DOHH2 (cell line): ENCODE measurements around the gene TNK1.

Source experiments
- H3F3A ChIP-seq: fragments of 200-600 bp; sonication (generic), shearing (Covaris generic); 2 replicates; pipeline ENCODE4 v1.6.0; 2016; ENCODE audit warnings: antibody characterized with exemption, mild to moderate bottlenecking; ENCODE audit not compliant: control insufficient read depth, insufficient read depth
- H3K27ac ChIP-seq: fragments of 200-600 bp; sonication (generic); 2 replicates; pipeline ENCODE4 v1.5.1; 2014; ENCODE audit warnings: low read depth, mild to moderate bottlenecking, low read length, moderate library complexity
- H3K27me3 ChIP-seq: fragments of 200-600 bp; sonication (generic); 2 replicates; pipeline ENCODE4 v1.6.1; 2014; ENCODE audit warnings: mild to moderate bottlenecking, low read length, mixed read lengths; ENCODE audit not compliant: control insufficient read depth
- H3K36me3 ChIP-seq: fragments of 200-600 bp; sonication (generic); 2 replicates; pipeline ENCODE4 v1.6.1; 2014; ENCODE audit warnings: mild to moderate bottlenecking, low read length, moderate library complexity, mixed read lengths; ENCODE audit not compliant: control insufficient read depth
- H3K4me1 ChIP-seq: fragments of 200-600 bp; sonication (generic); 2 replicates; pipeline ENCODE4 v1.6.1; 2014; ENCODE audit warnings: mild to moderate bottlenecking, low read length, mixed read lengths; ENCODE audit not compliant: control insufficient read depth
- H3K4me2 ChIP-seq: fragments of 200-600 bp; sonication (generic); 2 replicates; pipeline ENCODE4 v1.6.0; 2014; ENCODE audit warnings: mild to moderate bottlenecking, low read length, moderate library complexity
- H3K4me3 ChIP-seq: fragments of 200-600 bp; sonication (generic); 2 replicates; pipeline ENCODE4 v1.5.1; 2014; ENCODE audit warnings: mild to moderate bottlenecking, low read length, mixed read lengths
- H3K79me2 ChIP-seq: fragments of 200-600 bp; sonication (generic); 2 replicates; pipeline ENCODE4 v1.6.1; 2014; ENCODE audit warnings: mild to moderate bottlenecking, low read length, mixed read lengths; ENCODE audit not compliant: control insufficient read depth
- H3K9me2 ChIP-seq: fragments of 200-600 bp; sonication (generic); replicated peaks from 2 replicates; pipeline ENCODE4 v1.6.1; 2014; ENCODE audit warnings: mild to moderate bottlenecking, low read length, mixed read lengths; ENCODE audit not compliant: control insufficient read depth
- H3K9me3 ChIP-seq: fragments of 200-600 bp; sonication (generic); 2 replicates; pipeline ENCODE4 v1.6.1; 2014; ENCODE audit warnings: antibody characterized with exemption, low read length, mixed read lengths; ENCODE audit not compliant: control insufficient read depth, insufficient read depth
- H4K20me1 ChIP-seq: fragments of 200-600 bp; sonication (generic); 2 replicates; pipeline ENCODE4 v1.6.0; 2014; ENCODE audit warnings: low read depth, mild to moderate bottlenecking, antibody characterized with exemption, low read length, moderate library complexity; ENCODE audit not compliant: control insufficient read depth, insufficient read depth
- CTCF ChIP-seq: fragments of 200-600 bp; sonication (generic); IDR thresholded peaks from one replicate; pipeline ENCODE4 v1.5.1; 2014; ENCODE audit warnings: antibody characterized with exemption, mild to moderate bottlenecking, low read depth, low read length; ENCODE audit not compliant: poor library complexity, severe bottlenecking
- EZH2phosphoT487 ChIP-seq: fragments of 200-600 bp; sonication (generic); IDR thresholded peaks from 2 replicates; pipeline ENCODE4 v1.6.1; 2017; ENCODE audit warnings: borderline replicate concordance, mild to moderate bottlenecking, antibody characterized with exemption, low read length, moderate library complexity, mixed read lengths

Gene TNK1

GRCh38 chr17:7389924-7390910 lies 9.3 kb downstream of the TNK1 start:
- no peak for TF ChIP-seq EZH2phosphoT487
- Histone ChIP-seq H3K36me3 (no peaks in the 10 kb centered on the region), H3K4me2 (no peak overlapping the region), H3K4me1 (peaks cover 13% of the 10 kb centered on the region), H3F3A (peaks cover 4% of the 10 kb centered on the region; the same call in 1 of the 2 replicates), H3K27me3 (no peaks in the 10 kb centered on the region), H3K79me2 (peaks cover 6% of the 10 kb centered on the region; the same call in 1 of the 2 replicates), H3K27ac (no peak overlapping the region), H3K4me3 (no peak overlapping the region), H3K9me2 (no peaks in the 10 kb centered on the region), H4K20me1 (no peaks in the 10 kb centered on the region), H3K9me3 (no peaks in the 10 kb centered on the region)

GRCh38 chr17:7391307-7391706 lies 10.4 kb downstream of the TNK1 start:
- H3K27ac ChIP-seq: no peak overlapping the region
- H4K20me1 ChIP-seq: no peaks in the 10 kb centered on the region
- H3F3A ChIP-seq: peaks cover 4% of the 10 kb centered on the region; the same call in 1 of the 2 replicates
- no peaks in the 10 kb centered on the region for H3K9me3 ChIP-seq
- H3K27me3 ChIP-seq: no peaks in the 10 kb centered on the region
- H3K9me2 ChIP-seq: no peaks in the 10 kb centered on the region
- peaks cover 6% of the 10 kb centered on the region; the same call in 1 of the 2 replicates for H3K79me2 ChIP-seq
- no peak overlapping the region for H3K4me2 ChIP-seq
- TF ChIP-seq EZH2phosphoT487 (no peak), CTCF (no peak)
- H3K4me3 ChIP-seq: no peak overlapping the region
- no peaks in the 10 kb centered on the region for H3K36me3 ChIP-seq
- peaks cover 14% of the 10 kb centered on the region for H3K4me1 ChIP-seq

- no peaks in the 10 kb centered on the region for H3K9me3 ChIP-seq
- no peak overlapping the region for H3K27ac ChIP-seq
- peaks cover 4% of the 10 kb centered on the region; the same call in 1 of the 2 replicates for H3F3A ChIP-seq
- peaks cover 14% of the 10 kb centered on the region for H3K4me1 ChIP-seq
- H3K9me2 ChIP-seq: no peaks in the 10 kb centered on the region
- TF ChIP-seq CTCF (no peak), EZH2phosphoT487 (no peak)
- H3K4me3 ChIP-seq: peak overlapping the region; percentile 83
- no peaks in the 10 kb centered on the region for H3K27me3 ChIP-seq
- peaks cover 6% of the 10 kb centered on the region; the same call in 1 of the 2 replicates for H3K79me2 ChIP-seq
- H4K20me1 ChIP-seq: no peaks in the 10 kb centered on the region
- no peaks in the 10 kb centered on the region for H3K36me3 ChIP-seq
- H3K4me2 ChIP-seq: peak overlapping the region; percentile 90
These were observed 12.1 kb downstream of the TNK1 start for GRCh38 chr17:7392696-7393612.
